MM.1S (cell line): ENCODE data around the gene M6PR.

Experiments
- EZH2phosphoT487 ChIP-seq: fragments of 300-600 bp; sonication (generic); IDR thresholded peaks from 2 replicates; pipeline ENCODE4 v1.6.1; 2018; ENCODE audit warnings: antibody characterized with exemption, low read length
- TF ChIP-seq, protein P1 (sequence below): fragments of 300-600 bp; sonication (generic); IDR thresholded peaks from 2 replicates; pipeline ENCODE4 v1.5.1; 2016; ENCODE audit warnings: antibody characterized with exemption, low read length, mixed read lengths

DNA sequence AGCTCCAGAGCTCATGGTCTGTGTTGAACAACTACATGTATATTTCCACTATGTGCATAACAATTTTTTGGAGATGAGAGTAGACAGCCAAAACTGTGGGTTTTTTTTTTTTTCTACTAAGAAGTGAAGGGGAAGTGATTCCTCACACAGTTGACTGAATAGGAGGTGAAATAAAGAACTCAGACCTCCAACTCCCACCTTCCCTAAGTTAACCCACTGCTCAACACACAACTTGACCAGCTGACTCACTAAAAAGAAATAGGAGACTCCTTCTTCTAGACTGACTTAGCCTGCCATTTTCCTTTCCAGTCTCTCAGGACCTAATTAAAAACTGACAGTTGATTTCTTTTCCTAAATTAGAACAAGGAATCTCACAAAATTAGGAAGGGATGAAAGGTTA, 1.7 kb downstream of the M6PR start:
- TF ChIP-seq, protein P1, sequence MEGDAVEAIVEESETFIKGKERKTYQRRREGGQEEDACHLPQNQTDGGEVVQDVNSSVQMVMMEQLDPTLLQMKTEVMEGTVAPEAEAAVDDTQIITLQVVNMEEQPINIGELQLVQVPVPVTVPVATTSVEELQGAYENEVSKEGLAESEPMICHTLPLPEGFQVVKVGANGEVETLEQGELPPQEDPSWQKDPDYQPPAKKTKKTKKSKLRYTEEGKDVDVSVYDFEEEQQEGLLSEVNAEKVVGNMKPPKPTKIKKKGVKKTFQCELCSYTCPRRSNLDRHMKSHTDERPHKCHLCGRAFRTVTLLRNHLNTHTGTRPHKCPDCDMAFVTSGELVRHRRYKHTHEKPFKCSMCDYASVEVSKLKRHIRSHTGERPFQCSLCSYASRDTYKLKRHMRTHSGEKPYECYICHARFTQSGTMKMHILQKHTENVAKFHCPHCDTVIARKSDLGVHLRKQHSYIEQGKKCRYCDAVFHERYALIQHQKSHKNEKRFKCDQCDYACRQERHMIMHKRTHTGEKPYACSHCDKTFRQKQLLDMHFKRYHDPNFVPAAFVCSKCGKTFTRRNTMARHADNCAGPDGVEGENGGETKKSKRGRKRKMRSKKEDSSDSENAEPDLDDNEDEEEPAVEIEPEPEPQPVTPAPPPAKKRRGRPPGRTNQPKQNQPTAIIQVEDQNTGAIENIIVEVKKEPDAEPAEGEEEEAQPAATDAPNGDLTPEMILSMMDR, result no peak
- TF ChIP-seq EZH2phosphoT487, result no peak
